IMR-90 (cell line): Measurements from ENCODE around the gene MGLL. TPM values are rescaled to one million over a fixed set of nuclear protein-coding genes. Genes with fewer than 3 reads are reported as not detected.

Experiments used
- ATAC-seq: fragments of 200-7000 bp; cut with Tn5 transposase; 2 replicates; pipeline ENCODE4 v1.9.1; 2020; ENCODE audit warnings: low read depth, mild to moderate bottlenecking, moderate library complexity
- BruUV-seq: library from RNA; stranded (reverse); fragments of 400-500 nt; replicated peaks from 2 replicates; lab custom pipeline; 2021; lab: Mats Ljungman, UMichigan
- CTCF ChIA-PET: fragments of 300-600 bp; formaldehyde crosslinking; extraction: SDS; loops from one replicate; lab custom pipeline; 2021; ENCODE audit warnings: antibody characterized with exemption; lab: Yijun Ruan, JAX
- POLR2A ChIA-PET: fragments of 300-600 bp; sonication (Branson Sonifier 250); formaldehyde crosslinking; loops from one replicate; lab custom pipeline; 2022; ENCODE audit warnings: antibody characterized with exemption; ENCODE audit not compliant: unreplicated experiment; lab: Charles Lee
- DNase-seq: peaks from one replicate; pipeline ENCODE4 v3.0.0; 2013
- H2AFZ ChIP-seq: replicated peaks from 2 replicates; pipeline ENCODE3; 2013; ENCODE audit warnings: low read length, mild to moderate bottlenecking; ENCODE audit not compliant: poor library complexity
- H2AK5ac ChIP-seq: 2 replicates; pipeline ENCODE4 v1.6.1; 2013; ENCODE audit warnings: low read depth, low read length, inconsistent platforms
- H2AK9ac ChIP-seq: replicated peaks from 2 replicates; pipeline ENCODE3; 2013; ENCODE audit warnings: mild to moderate bottlenecking, low read depth, low read length, moderate library complexity; ENCODE audit not compliant: poor library complexity
- H2BK120ac ChIP-seq: 2 replicates; pipeline ENCODE4 v1.6.1; 2013; ENCODE audit warnings: low read depth, low read length, inconsistent platforms
- H2BK15ac ChIP-seq: 3 replicates; pipeline ENCODE4 v1.6.1; 2013; ENCODE audit warnings: low read depth, low read length, inconsistent platforms
- H2BK20ac ChIP-seq: 2 replicates; pipeline ENCODE4 v1.6.1; 2013; ENCODE audit warnings: low read depth, mild to moderate bottlenecking, inconsistent platforms, low read length, moderate library complexity
- H2BK5ac ChIP-seq: 2 replicates; pipeline ENCODE4 v1.6.1; 2013; ENCODE audit warnings: mild to moderate bottlenecking, low read depth, low read length, inconsistent platforms; ENCODE audit not compliant: poor library complexity, severe bottlenecking
- H3K14ac ChIP-seq: replicated peaks from 2 replicates; pipeline ENCODE4 v1.6.1; 2013; ENCODE audit warnings: low read depth, low read length, inconsistent platforms
- H3K18ac ChIP-seq: 2 replicates; pipeline ENCODE4 v1.6.1; 2013; ENCODE audit warnings: low read depth, low read length, control low read depth
- H3K23ac ChIP-seq: 2 replicates; pipeline ENCODE4 v1.6.1; 2013; ENCODE audit warnings: low read depth, low read length, inconsistent platforms
- H3K27ac ChIP-seq: 2 replicates; pipeline ENCODE4 v1.5.1; 2013; ENCODE audit warnings: mild to moderate bottlenecking, control low read depth, low read length; ENCODE audit not compliant: insufficient read depth
- H3K27me3 ChIP-seq: 2 replicates; pipeline ENCODE4 v1.6.1; 2013; ENCODE audit warnings: low read length; ENCODE audit not compliant: control insufficient read depth, insufficient read depth
- H3K36me3 ChIP-seq: 2 replicates; pipeline ENCODE4 v1.6.1; 2013; ENCODE audit warnings: low read length, mixed read lengths; ENCODE audit not compliant: control insufficient read depth, insufficient read depth
- H3K4ac ChIP-seq: 2 replicates; pipeline ENCODE4 v1.6.1; 2013; ENCODE audit warnings: low read depth, low read length, inconsistent platforms
- H3K4me1 ChIP-seq: 2 replicates; pipeline ENCODE4 v1.6.1; 2013; ENCODE audit warnings: low read length, mixed read lengths; ENCODE audit not compliant: control insufficient read depth, insufficient read depth
- H3K4me2 ChIP-seq: 2 replicates; pipeline ENCODE4 v1.6.1; 2013; ENCODE audit warnings: low read depth, mild to moderate bottlenecking, control low read depth, low read length, moderate library complexity
- H3K4me3 ChIP-seq: 2 replicates; pipeline ENCODE4 v1.5.1; 2013; ENCODE audit warnings: low read depth, mild to moderate bottlenecking, control low read depth, low read length, moderate library complexity; ENCODE audit not compliant: insufficient read depth
- H3K56ac ChIP-seq: 2 replicates; pipeline ENCODE4 v1.6.1; 2013; ENCODE audit warnings: low read length, inconsistent platforms; ENCODE audit not compliant: insufficient read depth; ENCODE audit errors: extremely low read depth
- H3K79me1 ChIP-seq, 2 experiments: 2 replicates each; pipeline ENCODE4 v1.6.1; 2013; ENCODE audit warnings: low read length in 2 of 2, inconsistent platforms in 1 of 2, low read depth in 1 of 2
- H3K9ac ChIP-seq: 2 replicates; pipeline ENCODE4 v1.6.1; 2013; ENCODE audit warnings: low read depth, low read length, control low read depth
- H3K9me1 ChIP-seq: 2 replicates; pipeline ENCODE4 v1.6.1; 2013; ENCODE audit warnings: low read length, inconsistent platforms; ENCODE audit not compliant: insufficient read depth
- H3K9me3 ChIP-seq: 2 replicates; pipeline ENCODE4 v1.6.1; 2013; ENCODE audit warnings: low read length; ENCODE audit not compliant: control insufficient read depth, insufficient read depth
- H4K20me1 ChIP-seq: 2 replicates; pipeline ENCODE4 v1.6.1; 2013; ENCODE audit warnings: low read length, inconsistent platforms; ENCODE audit not compliant: insufficient read depth
- H4K5ac ChIP-seq: 2 replicates; pipeline ENCODE4 v1.6.1; 2013; ENCODE audit warnings: mild to moderate bottlenecking, low read depth, low read length, control low read depth
- H4K8ac ChIP-seq, 2 experiments: 2 replicates each; pipeline ENCODE4 v1.6.1; 2013; ENCODE audit warnings: low read depth in 2 of 2, low read length in 2 of 2, control low read depth in 1 of 2, inconsistent platforms in 1 of 2
- H4K91ac ChIP-seq: 2 replicates; pipeline ENCODE4 v1.6.1; 2013; ENCODE audit warnings: low read depth, low read length, inconsistent platforms; ENCODE audit not compliant: insufficient read depth
- CEBPB ChIP-seq: IDR thresholded peaks from 2 replicates; pipeline ENCODE4 v1.6.1; 2012; ENCODE audit warnings: low read depth, low read length, improper control_type of control experiment
- CHD1 ChIP-seq: IDR thresholded peaks from 2 replicates; pipeline ENCODE4 v1.6.1; 2012; ENCODE audit warnings: low read depth, low read length, improper control_type of control experiment
- CTCF ChIP-seq: conservative IDR thresholded peaks from 2 replicates; pipeline ENCODE4 v1.5.1; 2012; ENCODE audit warnings: mild to moderate bottlenecking, low read depth, low read length, improper control_type of control experiment
- FOS ChIP-seq: fragments of 150-350 bp; IDR thresholded peaks from 2 replicates; pipeline ENCODE4 v1.6.1; 2016; ENCODE audit warnings: low read depth, low read length
- POLR2A ChIP-seq: IDR thresholded peaks from 2 replicates; pipeline ENCODE4 v1.6.1; 2012; ENCODE audit warnings: mild to moderate bottlenecking, low read depth, low read length
- RCOR1 ChIP-seq: IDR thresholded peaks from 2 replicates; pipeline ENCODE4 v1.6.1; 2012; ENCODE audit warnings: mild to moderate bottlenecking, low read length, improper control_type of control experiment; ENCODE audit not compliant: insufficient replicate concordance
- RFX5 ChIP-seq: IDR thresholded peaks from 2 replicates; pipeline ENCODE4 v1.8.0; 2012; ENCODE audit warnings: low read depth, mild to moderate bottlenecking, low read length, moderate library complexity
- WGBS, 2 experiments: methylation state at CpG; one replicate each; pipeline versions ENCODE4 v1.1.5 to v1.1.7; 2013; ENCODE audit warnings: missing lambda C conversion rate in 2 of 2; ENCODE audit not compliant: insufficient read length in 1 of 2; ENCODE audit errors: extremely low coverage in 2 of 2; 5-methylcytosine and 5-hydroxymethylcytosine counted together
- dilution Hi-C: fragments of 300-500 bp; cut with HindIII; formaldehyde crosslinking; loops from one replicate; pipeline ENCODE4 v1.14.3; 2018; ENCODE audit warnings: low sequenced_read_pairs; ENCODE audit not compliant: unreplicated experiment
- in situ Hi-C: fragments of 300-500 bp; cut with MboI; formaldehyde crosslinking; loops from 3 replicates; pipeline ENCODE4 v1.14.3; 2019; ENCODE audit warnings: low sequenced_read_pairs, inconsistent platforms, mixed read lengths
- intact Hi-C: fragments of 100-400 bp; cut with micrococcal nuclease; formaldehyde crosslinking; loops from 2 replicates; pipeline ENCODE4 v1.10.0; 2022
- polyA plus RNA-seq, 3 experiments: library from polyadenylated mRNA; depleted of rRNA; stranded (reverse); fragments of >200 nt; gene quantifications; 2 replicates each; pipeline ENCODE4 v1.2.3, GENCODE V29; 2012; ENCODE audit warnings: low replicate concordance in 1 of 3
- total RNA-seq: library from RNA; depleted of rRNA; stranded (reverse); fragments of >200 nt; gene quantifications from 2 replicates; pipeline ENCODE4 v1.2.3, GENCODE V29; 2012

The MGLL gene
- total and polyA plus RNA-seq, 2 of the 4 experiments (the other 2 are of a cell fraction), result 23.7 to 60.6 TPM

DNA sequence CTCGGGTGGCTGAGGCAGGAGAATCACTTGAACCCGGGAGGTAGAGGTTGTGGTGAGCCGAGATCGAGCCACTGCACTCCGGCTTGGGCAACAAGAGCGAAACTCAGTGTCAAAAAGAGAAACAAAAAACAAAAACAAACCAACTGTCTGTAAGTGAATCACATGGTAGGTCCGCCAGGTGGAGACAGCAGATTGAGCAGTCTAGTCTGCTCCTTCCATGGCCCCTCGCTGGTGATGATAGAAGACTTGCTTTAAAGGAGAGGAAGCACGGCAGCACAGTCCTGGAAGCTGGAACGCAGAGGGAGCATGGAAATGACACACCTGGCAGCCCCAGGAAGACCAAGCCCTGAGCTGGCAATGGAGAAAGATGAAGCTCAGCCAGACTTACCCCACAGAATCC is 31.4 kb upstream of the MGLL start:
- Histone ChIP-seq H3K27me3 (peaks cover 24% of the 10 kb centered on the region), H2AFZ (no peak overlapping the region), H3K23ac (no peak overlapping the region), H3K9me1 (no peaks in the 10 kb centered on the region), H2AK5ac (no peak overlapping the region), H3K79me1 (no peaks in the 10 kb centered on the region), H2AK9ac (no peak overlapping the region), H3K4me3 (no peak overlapping the region), H3K9ac (no peak overlapping the region), H4K5ac (no peak overlapping the region), H3K56ac (no peak overlapping the region), H3K36me3 (no peaks in the 10 kb centered on the region), H2BK15ac (no peak overlapping the region), H3K14ac (no peak overlapping the region), H3K4me1 (no peaks in the 10 kb centered on the region), H4K8ac (no peak overlapping the region), H2BK120ac (no peak overlapping the region), H3K9me3 (no peaks in the 10 kb centered on the region), H3K4me2 (no peak overlapping the region), H3K4ac (no peak overlapping the region), H3K27ac (no peak overlapping the region), H2BK20ac (no peak overlapping the region), H2BK5ac (no peak overlapping the region), H4K20me1 (no peaks in the 10 kb centered on the region), H3K18ac (no peak overlapping the region), H4K91ac (no peak overlapping the region)
- ATAC-seq (no peak), DNase-seq (no peak)
- intact Hi-C loops (no loop called here), dilution Hi-C loops (no loop called here), in situ Hi-C loops (no loop called here)
- no TSS peak for BruUV-seq
- TF ChIP-seq POLR2A, result no peak
- no peak for TF ChIP-seq CEBPB
- TF ChIP-seq RFX5, result no peak
- no peak for TF ChIP-seq CHD1
- no peak for TF ChIP-seq FOS
- no peak for TF ChIP-seq RCOR1
- no peak for TF ChIP-seq CTCF
- ChIA-PET CTCF (no interaction called here), POLR2A (no interaction called here)
- no CpG with 5 or more reads among the region's 10 CpGs for WGBS, 2 experiments
